AG10803 (cell line): ENCODE measurements around the gene DIP2C.
"Not testable (repeated sequence)": the region's sequence is repeated elsewhere in the genome, so short reads cannot be mapped to it uniquely, and the experiment has no call there.

Source experiments
- DNase-seq: peaks from one replicate; pipeline ENCODE4 v3.0.0; 2010; ENCODE audit warnings: low read depth
- H3K4me3 ChIP-seq: 2 replicates; pipeline ENCODE4 v1.5.1; 2011; ENCODE audit warnings: mild to moderate bottlenecking, low read length, control low read depth
- CTCF ChIP-seq: conservative IDR thresholded peaks from 2 replicates; pipeline ENCODE4 v1.5.1; 2011; ENCODE audit warnings: mild to moderate bottlenecking, low read length, control low read depth, inconsistent platforms

The DIP2C gene

GRCh38 chr10:712575-712974 lies 23.1 kb upstream of the DIP2C start:
- no peak for DNase-seq
- no peak for TF ChIP-seq CTCF
- no peak overlapping the region for H3K4me3 ChIP-seq

GRCh38 chr10:712089-712488 lies 22.6 kb upstream of the DIP2C start:
- no peak for TF ChIP-seq CTCF
- no peak overlapping the region for H3K4me3 ChIP-seq
- DNase-seq, result no peak

- H3K4me3 ChIP-seq, result no peak overlapping the region
- no peak for TF ChIP-seq CTCF
- no peak for DNase-seq
Observed at GRCh38 chr10:707861-708260, 18.4 kb upstream of the DIP2C start.

GRCh38 chr10:707456-707855 lies 18.0 kb upstream of the DIP2C start:
- no peak for TF ChIP-seq CTCF
- no peak overlapping the region for H3K4me3 ChIP-seq
- DNase-seq, result no peak

GRCh38 chr10:703118-703517 lies 13.7 kb upstream of the DIP2C start:
- DNase-seq, result no peak
- H3K4me3 ChIP-seq, result no peak overlapping the region
- TF ChIP-seq CTCF, result no peak

GRCh38 chr10:700183-700582 lies 10.7 kb upstream of the DIP2C start:
- not testable (repeated sequence) for H3K4me3 ChIP-seq, DNase-seq

- TF ChIP-seq CTCF, result no peak
- DNase-seq, result no peak
- H3K4me3 ChIP-seq, result no peak overlapping the region
Observed at GRCh38 chr10:697097-697875, 7.8 kb upstream of the DIP2C start.

GRCh38 chr10:695396-695795 lies 5.9 kb upstream of the DIP2C start:
- no peak for TF ChIP-seq CTCF
- no peak for DNase-seq
- no peak overlapping the region for H3K4me3 ChIP-seq
